GM06990 (cell line): ENCODE results near the gene PLAC8.

Source experiments
- DNase-seq: peaks from one replicate; pipeline ENCODE4 v3.0.0-alpha.2; 2011; ENCODE audit not compliant: insufficient read length; ENCODE audit errors: extremely low read depth
- H3K27me3 ChIP-seq: replicated peaks from 2 replicates; pipeline ENCODE4 v1.6.0; 2011; ENCODE audit warnings: low read length; ENCODE audit not compliant: control insufficient read depth, insufficient read depth
- H3K36me3 ChIP-seq: 2 replicates; pipeline ENCODE4 v1.5.1; 2011; ENCODE audit warnings: low read length; ENCODE audit not compliant: control insufficient read depth, insufficient read depth
- H3K4me3 ChIP-seq: replicated peaks from 2 replicates; pipeline ENCODE4 v1.5.1; 2011; ENCODE audit warnings: low read depth, mild to moderate bottlenecking, control low read depth, low read length
- TF ChIP-seq, protein P1 (sequence below): IDR thresholded peaks from 2 replicates; pipeline ENCODE4 v1.5.1; 2011; ENCODE audit warnings: low read length, control low read depth, mild to moderate bottlenecking, inconsistent platforms; ENCODE audit not compliant: insufficient read depth, poor library complexity, severe bottlenecking

The PLAC8 gene

DNA sequence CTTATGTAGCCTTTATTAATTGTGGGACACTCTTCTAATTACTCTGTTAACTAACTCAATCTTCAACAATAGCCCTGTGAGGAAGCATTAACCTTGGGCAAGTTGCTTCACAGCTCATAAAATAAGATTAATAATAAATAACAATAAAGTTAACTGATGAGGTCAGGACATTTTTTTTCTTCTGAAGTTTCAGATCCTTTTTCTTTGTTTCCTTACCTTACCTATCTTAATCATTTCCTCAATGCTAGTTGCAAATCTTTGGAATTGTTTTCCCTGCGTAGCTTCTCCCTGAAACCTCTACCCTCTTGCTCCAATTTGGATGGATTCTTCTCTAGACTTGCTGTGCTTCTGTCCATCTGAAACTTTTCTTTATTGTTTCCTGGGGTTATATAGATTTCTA is 17.5 kb upstream of the PLAC8 start:
- Histone ChIP-seq H3K36me3 (no peaks in the 10 kb centered on the region), H3K27me3 (no peaks in the 10 kb centered on the region), H3K4me3 (no peak overlapping the region)
- DNase-seq = no peak
- TF ChIP-seq, protein P1, sequence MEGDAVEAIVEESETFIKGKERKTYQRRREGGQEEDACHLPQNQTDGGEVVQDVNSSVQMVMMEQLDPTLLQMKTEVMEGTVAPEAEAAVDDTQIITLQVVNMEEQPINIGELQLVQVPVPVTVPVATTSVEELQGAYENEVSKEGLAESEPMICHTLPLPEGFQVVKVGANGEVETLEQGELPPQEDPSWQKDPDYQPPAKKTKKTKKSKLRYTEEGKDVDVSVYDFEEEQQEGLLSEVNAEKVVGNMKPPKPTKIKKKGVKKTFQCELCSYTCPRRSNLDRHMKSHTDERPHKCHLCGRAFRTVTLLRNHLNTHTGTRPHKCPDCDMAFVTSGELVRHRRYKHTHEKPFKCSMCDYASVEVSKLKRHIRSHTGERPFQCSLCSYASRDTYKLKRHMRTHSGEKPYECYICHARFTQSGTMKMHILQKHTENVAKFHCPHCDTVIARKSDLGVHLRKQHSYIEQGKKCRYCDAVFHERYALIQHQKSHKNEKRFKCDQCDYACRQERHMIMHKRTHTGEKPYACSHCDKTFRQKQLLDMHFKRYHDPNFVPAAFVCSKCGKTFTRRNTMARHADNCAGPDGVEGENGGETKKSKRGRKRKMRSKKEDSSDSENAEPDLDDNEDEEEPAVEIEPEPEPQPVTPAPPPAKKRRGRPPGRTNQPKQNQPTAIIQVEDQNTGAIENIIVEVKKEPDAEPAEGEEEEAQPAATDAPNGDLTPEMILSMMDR = no peak

DNA sequence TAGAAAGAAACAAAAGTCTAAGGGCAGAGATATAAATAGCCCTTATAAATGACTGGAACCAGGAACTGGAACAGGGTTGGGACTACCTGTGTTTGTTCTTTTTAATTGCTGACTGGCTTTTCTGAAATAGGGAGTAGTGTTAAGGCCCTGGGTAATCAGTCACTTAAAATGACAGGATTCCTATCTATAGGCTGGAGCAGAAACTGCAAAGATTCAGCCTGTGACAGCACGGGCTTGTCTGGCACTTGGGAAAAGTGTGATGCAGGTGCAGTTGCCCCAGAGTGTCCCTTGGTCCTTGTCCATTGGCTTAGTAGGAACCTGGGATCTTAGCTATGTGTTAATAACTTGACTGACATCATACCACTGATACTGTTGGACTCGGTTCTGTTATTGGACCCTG is 14.7 kb upstream of the PLAC8 start:
- DNase-seq = no peak
- H3K4me3 ChIP-seq = no peak overlapping the region
- TF ChIP-seq, protein P1 = no peak
- no peaks in the 10 kb centered on the region for H3K27me3 ChIP-seq
- no peaks in the 10 kb centered on the region for H3K36me3 ChIP-seq

GRCh38 chr4:83128240-83128929 is 13.9 kb upstream of the PLAC8 start:
- no peak for DNase-seq
- Histone ChIP-seq H3K27me3 (no peaks in the 10 kb centered on the region), H3K4me3 (no peak overlapping the region), H3K36me3 (no peaks in the 10 kb centered on the region)
- TF ChIP-seq, protein P1 = no peak

- no peak for DNase-seq
- Histone ChIP-seq H3K27me3 (no peaks in the 10 kb centered on the region), H3K36me3 (no peaks in the 10 kb centered on the region), H3K4me3 (no peak overlapping the region)
- TF ChIP-seq, protein P1 = no peak
These were observed 11.2 kb upstream of the PLAC8 start for GRCh38 chr4:83125738-83126141.

- Histone ChIP-seq H3K27me3 (no peaks in the 10 kb centered on the region), H3K4me3 (no peak overlapping the region), H3K36me3 (no peaks in the 10 kb centered on the region)
- no peak for DNase-seq
- TF ChIP-seq, protein P1 = no peak
These were observed 9.7 kb upstream of the PLAC8 start for GRCh38 chr4:83124111-83124780.
